Endothelial cell of hepatic sinusoid (primary cell): ENCODE results near the gene POLE4.

Experiments used
- in situ Hi-C: cut with HindIII; loops from 2 replicates; pipeline ENCODE4 v1.10.0; 2017; ENCODE audit warnings: low sequenced_read_pairs

The POLE4 gene

GRCh38 chr2:74939919-74940812 is 18.3 kb upstream of the POLE4 start:
- in situ Hi-C loops = no loop called here

- in situ Hi-C loops = no loop called here
Measured at GRCh38 chr2:74941284-74941683, 17.2 kb upstream of the POLE4 start.

GRCh38 chr2:74942263-74942662 is 16.2 kb upstream of the POLE4 start:
- in situ Hi-C loops = no loop called here

- in situ Hi-C loops = no loop called here
Measured at GRCh38 chr2:74944987-74945787, 13.3 kb upstream of the POLE4 start.

GRCh38 chr2:74945788-74946331 is 12.6 kb upstream of the POLE4 start:
- in situ Hi-C loops = no loop called here

GRCh38 chr2:74947703-74948102 is 10.7 kb upstream of the POLE4 start:
- in situ Hi-C loops = no loop called here

GRCh38 chr2:74948779-74949178 is 9.7 kb upstream of the POLE4 start:
- in situ Hi-C loops = no loop called here

GRCh38 chr2:74951211-74951754 is 7.2 kb upstream of the POLE4 start:
- in situ Hi-C loops = no loop called here

GRCh38 chr2:74952575-74952974 is 5.9 kb upstream of the POLE4 start:
- in situ Hi-C loops = no loop called here

GRCh38 chr2:74953796-74954499 is 4.5 kb upstream of the POLE4 start:
- in situ Hi-C loops = no loop called here

- in situ Hi-C loops = no loop called here
Measured at GRCh38 chr2:74954500-74954874, 4.0 kb upstream of the POLE4 start.

GRCh38 chr2:74957886-74958273 is 563 bp upstream of the POLE4 start:
- in situ Hi-C loops = no loop called here

GRCh38 chr2:74959106-74959751 is 786 bp downstream of the POLE4 start:
- in situ Hi-C loops = no loop called here

- in situ Hi-C loops = no loop called here
Measured at GRCh38 chr2:74966887-74967286, 8.4 kb downstream of the POLE4 start.

GRCh38 chr2:74975016-74975415 is 16.6 kb downstream of the POLE4 start:
- in situ Hi-C loops = no loop called here

- in situ Hi-C loops = no loop called here
Measured at GRCh38 chr2:74979844-74980243, 21.4 kb downstream of the POLE4 start.

- in situ Hi-C loops = no loop called here
Measured at GRCh38 chr2:74982577-74982976, 24.1 kb downstream of the POLE4 start.

GRCh38 chr2:74983631-74984392 is 25.4 kb downstream of the POLE4 start:
- in situ Hi-C loops = no loop called here

- in situ Hi-C loops = no loop called here
Measured at GRCh38 chr2:74984947-74985637, 26.6 kb downstream of the POLE4 start.
